GM19023 (cell line): ENCODE data around the gene TACC3.

Source experiments
- ATAC-seq: cut with Tn5 transposase; IDR thresholded peaks from one replicate; pipeline ENCODE4 v1.9.1; 2021; ENCODE audit warnings: mild to moderate bottlenecking, moderate library complexity; ENCODE audit not compliant: unreplicated experiment

TACC3 gene

GRCh38 chr4:1744552-1744951, 23.2 kb downstream of the TACC3 start:
- no peak for ATAC-seq

- no peak for ATAC-seq
Observed at GRCh38 chr4:1745165-1745564, 23.8 kb downstream of the TACC3 start.

- no peak for ATAC-seq
Observed at GRCh38 chr4:1745697-1746096, 24.4 kb downstream of the TACC3 start.

GRCh38 chr4:1746265-1746691, 25.0 kb downstream of the TACC3 start:
- ATAC-seq, result no peak

- ATAC-seq, result no peak
Observed at GRCh38 chr4:1746919-1747602, 25.7 kb downstream of the TACC3 start.

- ATAC-seq, result no peak
Observed at GRCh38 chr4:1747603-1747967, 26.3 kb downstream of the TACC3 start.

GRCh38 chr4:1748465-1748995, 27.2 kb downstream of the TACC3 start:
- ATAC-seq, result no peak

- ATAC-seq, result no peak
Observed at GRCh38 chr4:1749370-1749769, 28.0 kb downstream of the TACC3 start.

- ATAC-seq, result no peak
Observed at GRCh38 chr4:1749826-1750225, 28.5 kb downstream of the TACC3 start.

GRCh38 chr4:1750381-1751154, 29.2 kb downstream of the TACC3 start:
- ATAC-seq, result no peak

GRCh38 chr4:1751155-1751918, 30.0 kb downstream of the TACC3 start:
- ATAC-seq, result no peak

- no peak for ATAC-seq
Observed at GRCh38 chr4:1751919-1752283, 30.6 kb downstream of the TACC3 start.

- ATAC-seq, result no peak
Observed at GRCh38 chr4:1752284-1753041, 31.1 kb downstream of the TACC3 start.

GRCh38 chr4:1753294-1753696, 32.0 kb downstream of the TACC3 start:
- no peak for ATAC-seq

GRCh38 chr4:1753697-1754311, 32.5 kb downstream of the TACC3 start:
- no peak for ATAC-seq

GRCh38 chr4:1754336-1754735, 33.0 kb downstream of the TACC3 start:
- no peak for ATAC-seq

- no peak for ATAC-seq
Observed at GRCh38 chr4:1755297-1755696, 34.0 kb downstream of the TACC3 start.

- no peak for ATAC-seq
Observed at GRCh38 chr4:1756079-1756478, 34.8 kb downstream of the TACC3 start.

- ATAC-seq, result no peak
Observed at GRCh38 chr4:1756893-1757779, 35.8 kb downstream of the TACC3 start.
